ENCODE data around the gene SLC24A3.
A peak's percentile ranks its signal among the peaks of the same experiment; 100 is the strongest.

The SLC24A3 gene

DNA sequence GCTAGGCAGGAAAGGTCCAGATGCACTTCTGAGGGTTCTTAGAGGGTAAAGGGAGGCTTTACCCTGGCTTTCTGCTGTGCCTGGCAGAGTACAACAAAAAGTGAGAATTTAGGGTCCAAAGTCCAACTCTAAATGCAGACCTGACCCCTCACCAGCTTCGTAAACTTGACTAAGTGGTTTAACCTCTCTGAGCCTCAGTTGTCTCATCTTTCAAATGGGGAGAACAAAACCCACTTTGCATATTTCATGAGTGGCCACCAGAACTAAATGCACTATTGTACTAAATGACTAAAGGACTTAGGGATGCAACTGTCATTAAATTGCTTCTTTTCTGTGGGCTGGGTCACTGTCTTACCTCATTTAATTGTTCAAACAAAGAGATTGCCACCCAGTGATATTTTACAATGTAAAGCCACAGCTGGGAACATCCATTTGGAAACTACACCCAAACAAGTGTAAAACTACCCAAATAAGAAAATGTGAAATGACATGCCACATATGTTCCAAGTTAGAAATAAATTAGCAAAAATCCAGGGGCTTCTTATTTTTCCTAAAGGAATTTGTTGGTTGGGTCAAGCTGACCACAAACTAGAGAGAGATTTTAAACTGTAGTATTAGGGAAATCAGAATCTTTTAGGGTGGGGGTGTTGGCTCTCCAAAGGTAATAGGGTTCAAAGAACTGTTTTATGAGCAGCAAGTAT, 497.3 kb downstream of the SLC24A3 start:
- DNase-seq (ENCODE audit: low read depth) = no peak
- H3K4me3 ChIP-seq (ENCODE audit: low read length) = no peak overlapping the region
- TF ChIP-seq, protein P1, sequence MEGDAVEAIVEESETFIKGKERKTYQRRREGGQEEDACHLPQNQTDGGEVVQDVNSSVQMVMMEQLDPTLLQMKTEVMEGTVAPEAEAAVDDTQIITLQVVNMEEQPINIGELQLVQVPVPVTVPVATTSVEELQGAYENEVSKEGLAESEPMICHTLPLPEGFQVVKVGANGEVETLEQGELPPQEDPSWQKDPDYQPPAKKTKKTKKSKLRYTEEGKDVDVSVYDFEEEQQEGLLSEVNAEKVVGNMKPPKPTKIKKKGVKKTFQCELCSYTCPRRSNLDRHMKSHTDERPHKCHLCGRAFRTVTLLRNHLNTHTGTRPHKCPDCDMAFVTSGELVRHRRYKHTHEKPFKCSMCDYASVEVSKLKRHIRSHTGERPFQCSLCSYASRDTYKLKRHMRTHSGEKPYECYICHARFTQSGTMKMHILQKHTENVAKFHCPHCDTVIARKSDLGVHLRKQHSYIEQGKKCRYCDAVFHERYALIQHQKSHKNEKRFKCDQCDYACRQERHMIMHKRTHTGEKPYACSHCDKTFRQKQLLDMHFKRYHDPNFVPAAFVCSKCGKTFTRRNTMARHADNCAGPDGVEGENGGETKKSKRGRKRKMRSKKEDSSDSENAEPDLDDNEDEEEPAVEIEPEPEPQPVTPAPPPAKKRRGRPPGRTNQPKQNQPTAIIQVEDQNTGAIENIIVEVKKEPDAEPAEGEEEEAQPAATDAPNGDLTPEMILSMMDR (IDR thresholded peaks at IDR 0.05; ENCODE audit: insufficient read depth, low read depth, low read length, missing control alignments) = no peak

DNA sequence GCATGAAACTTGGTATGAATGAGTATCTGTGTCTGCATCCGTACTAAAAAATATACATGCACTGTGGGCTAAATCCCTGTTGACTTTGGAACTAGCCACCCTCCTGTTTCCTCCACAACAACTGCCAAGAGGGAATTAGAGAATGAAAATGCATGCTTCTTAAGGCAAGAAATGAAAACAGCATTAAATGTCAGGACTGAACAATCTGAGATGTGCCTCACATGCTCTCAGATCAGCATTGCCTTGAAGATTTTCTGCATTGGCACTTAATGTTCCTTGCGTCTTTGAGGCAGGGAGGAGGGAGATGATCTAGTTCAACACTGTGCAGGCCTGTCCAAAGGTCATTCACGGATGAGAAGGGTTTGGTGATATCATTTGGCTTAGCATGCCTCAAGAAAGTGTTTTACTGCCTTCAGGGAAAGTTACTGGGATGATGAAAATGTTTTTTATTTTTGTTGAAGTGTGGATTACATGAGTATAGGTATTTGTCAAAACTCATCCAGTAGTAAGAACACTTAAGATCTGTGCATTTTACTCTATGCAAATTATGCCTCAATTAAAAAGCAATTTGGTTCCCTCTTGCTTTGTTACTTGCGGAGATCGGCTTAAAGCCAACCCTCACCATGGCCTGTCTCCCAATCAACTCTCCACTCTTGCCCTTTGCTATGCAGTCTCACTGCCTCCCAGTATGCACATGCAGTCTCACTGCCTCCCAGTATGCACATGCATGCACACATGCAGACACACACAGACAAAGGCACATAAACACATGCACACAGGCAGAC, 498.1 kb downstream of the SLC24A3 start:
- no peak for DNase-seq (ENCODE audit: low read depth)
- H3K4me3 ChIP-seq (ENCODE audit: low read length) = no peak overlapping the region
- TF ChIP-seq, protein P1 (IDR thresholded peaks at IDR 0.05; ENCODE audit: insufficient read depth, low read depth, low read length, missing control alignments) = no peak

DNA sequence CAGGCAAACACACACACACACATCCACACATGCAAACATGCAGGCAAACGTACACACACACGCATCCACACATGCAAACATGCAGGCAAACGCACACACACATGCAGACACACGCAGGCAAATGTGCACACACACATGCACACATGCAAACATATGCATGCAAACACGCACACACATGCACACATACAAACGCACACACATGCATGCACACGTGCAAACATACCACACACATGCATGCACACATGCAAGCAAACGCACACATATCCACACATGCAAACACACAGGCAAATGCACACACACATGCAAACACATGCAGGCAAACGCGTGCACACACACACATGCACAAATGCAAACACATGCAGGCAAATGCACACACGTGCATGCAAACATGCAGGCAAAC, 498.7 kb downstream of the SLC24A3 start:
- no peak for DNase-seq (ENCODE audit: low read depth)
- TF ChIP-seq, protein P1 (IDR thresholded peaks at IDR 0.05; ENCODE audit: insufficient read depth, low read depth, low read length, missing control alignments) = no peak
- H3K4me3 ChIP-seq (ENCODE audit: low read length) = no peak overlapping the region

DNA sequence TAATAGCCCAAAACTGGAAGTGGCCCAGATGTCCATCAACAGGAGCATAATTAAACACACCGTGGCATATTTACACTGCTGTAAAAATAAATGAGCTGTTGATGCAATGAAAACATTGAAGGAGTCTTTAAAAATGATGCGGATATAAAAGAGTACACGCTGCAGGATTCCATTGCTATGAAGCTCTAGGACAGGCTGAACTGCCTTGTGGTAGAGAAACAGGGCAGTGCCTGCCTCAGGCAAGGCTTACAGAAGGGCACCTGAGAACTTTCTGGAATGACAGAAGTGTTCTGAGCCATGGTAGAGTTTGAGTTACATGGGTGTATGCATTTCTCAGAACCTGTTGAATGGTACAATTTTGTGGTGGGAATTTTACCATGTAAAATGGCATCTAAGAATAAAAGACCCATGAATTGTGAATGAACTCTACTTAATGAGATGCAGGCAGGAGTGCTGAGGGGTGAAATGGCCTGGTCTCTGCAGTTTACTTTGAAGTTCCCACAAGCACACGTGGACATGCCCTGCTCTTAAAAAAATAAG, 500.3 kb downstream of the SLC24A3 start:
- DNase-seq (ENCODE audit: low read depth) = peak; percentile 78
- no peak overlapping the region for H3K4me3 ChIP-seq (ENCODE audit: low read length)
- TF ChIP-seq, protein P1 (IDR thresholded peaks at IDR 0.05; ENCODE audit: insufficient read depth, low read depth, low read length, missing control alignments) = no peak

DNA sequence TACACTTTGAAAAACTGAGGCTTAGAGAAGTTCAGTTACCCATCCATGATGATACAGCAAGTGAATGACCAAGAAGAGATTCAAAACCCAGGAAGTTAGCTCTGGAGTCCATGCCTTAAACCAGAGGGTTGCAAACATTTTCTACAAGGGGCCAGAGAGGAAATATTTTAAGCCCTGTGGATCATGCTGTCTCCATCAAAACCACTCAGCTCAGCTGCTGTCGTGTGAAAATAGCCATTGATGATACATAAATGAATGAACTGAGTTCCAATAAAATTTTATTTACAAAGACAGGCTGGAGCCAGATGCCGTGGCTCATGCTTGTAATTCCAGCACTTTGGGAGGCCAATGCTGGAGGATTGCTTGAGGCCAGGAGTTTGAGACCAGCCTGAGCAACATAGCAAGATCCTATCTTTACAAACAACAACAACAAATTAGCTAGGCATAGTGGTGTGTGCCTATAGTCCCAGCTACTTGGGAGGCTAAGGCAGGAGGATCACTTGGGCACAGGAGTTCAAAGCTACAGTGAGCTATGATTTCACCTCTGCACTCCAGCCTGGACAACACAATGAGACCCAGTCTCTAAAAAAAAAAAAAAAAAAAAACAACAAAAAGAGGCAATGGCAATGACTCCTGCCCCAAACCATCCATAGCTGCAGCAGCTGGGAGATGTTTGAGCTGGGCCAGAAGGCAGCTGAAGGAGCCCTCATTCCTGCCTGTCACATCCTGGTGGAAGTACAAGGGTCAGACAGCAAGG, 501.6 kb downstream of the SLC24A3 start:
- DNase-seq (ENCODE audit: low read depth) = no peak
- TF ChIP-seq, protein P1 (IDR thresholded peaks at IDR 0.05; ENCODE audit: insufficient read depth, low read depth, low read length, missing control alignments) = no peak
- H3K4me3 ChIP-seq (ENCODE audit: low read length) = no peak overlapping the region

DNA sequence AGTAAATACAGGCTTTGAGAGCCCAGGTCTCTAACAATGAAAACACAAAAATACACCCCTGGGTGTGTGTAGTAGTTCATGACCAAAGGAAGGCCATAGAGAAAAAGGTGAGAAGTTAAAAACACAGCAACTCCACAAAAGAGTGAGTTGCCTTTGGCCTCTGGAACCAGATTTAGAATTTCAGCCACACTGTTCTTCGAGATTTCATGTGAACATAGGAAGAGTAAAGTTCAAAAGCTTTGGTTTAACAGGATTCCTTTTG, 502.1 kb downstream of the SLC24A3 start:
- TF ChIP-seq, protein P1 (IDR thresholded peaks at IDR 0.05; ENCODE audit: insufficient read depth, low read depth, low read length, missing control alignments) = no peak
- no peak for DNase-seq (ENCODE audit: low read depth)
- H3K4me3 ChIP-seq (ENCODE audit: low read length) = no peak overlapping the region
